Panc1 (cell line): ENCODE measurements around the gene BCL11B. TPM values are rescaled to one million over a fixed set of nuclear protein-coding genes. Genes with fewer than 3 reads are reported as not detected.

Experiments
- ATAC-seq: fragments of 200-7000 bp; cut with Tn5 transposase; 2 replicates; pipeline ENCODE4 v1.9.1; 2020; ENCODE audit warnings: mild to moderate bottlenecking, moderate library complexity
- BruUV-seq: library from RNA; stranded (reverse); fragments of 400-500 nt; replicated peaks from 2 replicates; lab custom pipeline; 2021; lab: Mats Ljungman, UMichigan
- CTCF ChIA-PET: fragments of 300-600 bp; sonication (Branson Sonifier 250); formaldehyde crosslinking; loops from one replicate; lab custom pipeline; 2022; ENCODE audit warnings: antibody characterized with exemption; lab: Charles Lee
- POLR2A ChIA-PET: fragments of 300-600 bp; sonication (Branson Sonifier 250); formaldehyde crosslinking; loops from one replicate; lab custom pipeline; 2022; ENCODE audit warnings: antibody characterized with exemption; lab: Charles Lee
- DNase-seq: peaks from one replicate; pipeline ENCODE4 v3.0.0-alpha.2; 2010; ENCODE audit warnings: low read depth, low spot score
- H3K27ac ChIP-seq: 2 replicates; pipeline ENCODE4 v1.5.1; 2011; ENCODE audit warnings: mild to moderate bottlenecking, low read length, inconsistent platforms
- H3K27me3 ChIP-seq: fragments of 200-500 bp; sonication (Bioruptor generic); 2 replicates; pipeline ENCODE4 v1.6.0; 2014; ENCODE audit warnings: low read length, inconsistent platforms; ENCODE audit not compliant: control insufficient read depth, insufficient read depth
- H3K36me3 ChIP-seq: fragments of 200-500 bp; sonication (Bioruptor generic); 2 replicates; pipeline ENCODE4 v1.5.1; 2014; ENCODE audit warnings: inconsistent platforms, mild to moderate bottlenecking, low read length, moderate library complexity; ENCODE audit not compliant: control insufficient read depth, insufficient read depth
- H3K4me1 ChIP-seq: 2 replicates; pipeline ENCODE4 v1.5.1; 2011; ENCODE audit warnings: inconsistent platforms, mild to moderate bottlenecking, low read length, moderate library complexity; ENCODE audit not compliant: control insufficient read depth, insufficient read depth
- H3K4me3 ChIP-seq, 2 experiments: 2 replicates each; pipeline ENCODE4 v1.5.1; 2011 to 2012; ENCODE audit warnings: low read depth in 2 of 2, low read length in 2 of 2, mild to moderate bottlenecking in 2 of 2, inconsistent platforms in 1 of 2, moderate library complexity in 1 of 2
- H3K9me3 ChIP-seq: fragments of 200-500 bp; sonication (Bioruptor generic); 2 replicates; pipeline ENCODE4 v1.5.1; 2014; ENCODE audit warnings: low read depth, mild to moderate bottlenecking, inconsistent platforms, low read length, moderate library complexity; ENCODE audit not compliant: control insufficient read depth, insufficient read depth
- CTCF ChIP-seq: fragments of 450-650 bp; IDR thresholded peaks from 2 replicates; pipeline ENCODE4 v1.5.1; 2017; ENCODE audit warnings: mild to moderate bottlenecking
- POLR2AphosphoS5 ChIP-seq: IDR thresholded peaks from 2 replicates; pipeline ENCODE4 v1.6.1; 2012; ENCODE audit warnings: mild to moderate bottlenecking, low read depth, low read length, moderate library complexity
- REST ChIP-seq, 2 experiments: IDR thresholded peaks; 2 replicates each; pipeline ENCODE4 v1.6.1; 2011 to 2012; ENCODE audit warnings: low read depth in 2 of 2, control low read depth in 1 of 2, low read length in 1 of 2, mild to moderate bottlenecking in 1 of 2, moderate library complexity in 1 of 2; ENCODE audit not compliant: insufficient read depth in 1 of 2
- SIN3A ChIP-seq: IDR thresholded peaks from 2 replicates; pipeline ENCODE4 v1.6.1; 2012; ENCODE audit warnings: low read depth, mild to moderate bottlenecking, low read length, moderate library complexity, borderline replicate concordance; ENCODE audit not compliant: insufficient read depth
- TCF7L2 ChIP-seq: IDR thresholded peaks from 2 replicates; pipeline ENCODE4 v1.6.1; 2011; ENCODE audit warnings: mild to moderate bottlenecking, low read depth, low read length, inconsistent platforms
- in situ Hi-C: cut with HindIII; loops from 2 replicates; pipeline ENCODE4 v1.10.0; 2016; ENCODE audit warnings: low sequenced_read_pairs, low pct_unique_long_range_greater_than_20kb
- intact Hi-C: fragments of 100-400 bp; cut with micrococcal nuclease; formaldehyde crosslinking; loops from one replicate; pipeline ENCODE4 v1.10.0; 2022; ENCODE audit not compliant: unreplicated experiment
- total RNA-seq: library from RNA; stranded (reverse); gene quantifications from one replicate; pipeline ENCODE4 v1.2.1, GENCODE V29; 2021; ENCODE audit not compliant: unreplicated experiment

The BCL11B gene
- total RNA-seq, 1 experiment from 2014 or later = 0.23 TPM

- H3K27me3 ChIP-seq = no peaks in the 10 kb centered on the region
- H3K36me3 ChIP-seq = no peaks in the 10 kb centered on the region
- H3K9me3 ChIP-seq = no peaks in the 10 kb centered on the region
- no peaks in the 10 kb centered on the region for H3K4me1 ChIP-seq
- H3K27ac ChIP-seq = no peak overlapping the region
- ATAC-seq (no peak), DNase-seq (no peak)
- BruUV-seq = no TSS peak
- TF ChIP-seq REST (IDR thresholded peaks at IDR 0.05; ENCODE audit: insufficient read depth in 1 of 2, low read depth in 2 of 2, low read length in 1 of 2) = no peak
- no peak for TF ChIP-seq POLR2AphosphoS5
- no peak for TF ChIP-seq CTCF
- TF ChIP-seq SIN3A = no peak
- TF ChIP-seq TCF7L2 = no peak
- CTCF ChIA-PET = no interaction called here
- POLR2A ChIA-PET = no interaction called here
- in situ Hi-C loops (no loop called here), intact Hi-C loops (no loop called here)
- no peak overlapping the region for H3K4me3 ChIP-seq
Observed at GRCh38 chr14:99145307-99145706, 126.7 kb downstream of the BCL11B start.

GRCh38 chr14:99143793-99144192 is 128.2 kb downstream of the BCL11B start:
- Histone ChIP-seq H3K36me3 (no peaks in the 10 kb centered on the region), H3K27me3 (no peaks in the 10 kb centered on the region), H3K4me1 (no peaks in the 10 kb centered on the region), H3K27ac (no peak overlapping the region), H3K9me3 (no peaks in the 10 kb centered on the region), H3K4me3 (no peak overlapping the region)
- ChIA-PET POLR2A (no interaction called here), CTCF (no interaction called here)
- BruUV-seq = no TSS peak
- in situ Hi-C loops (no loop called here), intact Hi-C loops (no loop called here)
- TF ChIP-seq POLR2AphosphoS5 (no peak), TCF7L2 (no peak), SIN3A (no peak), CTCF (no peak), REST (IDR thresholded peaks at IDR 0.05; ENCODE audit: insufficient read depth in 1 of 2, low read depth in 2 of 2, low read length in 1 of 2) (no peak)
- DNase-seq = no peak
- ATAC-seq = no peak
